LoVo (cell line): ENCODE data around the gene SLC48A1.
A peak's percentile ranks its signal among the peaks of the same experiment; 100 is the strongest.

ENCODE experiments used
- DNase-seq: peaks from one replicate; pipeline ENCODE4 v3.0.0-alpha.2; 2016; ENCODE audit warnings: low spot score

SLC48A1 gene

GRCh38 chr12:47744005-47744651 lies 28.9 kb upstream of the SLC48A1 start:
- peak; percentile 86 for DNase-seq

- no peak for DNase-seq
These were observed 28.1 kb upstream of the SLC48A1 start for GRCh38 chr12:47744778-47745436.

- no peak for DNase-seq
These were observed 27.5 kb upstream of the SLC48A1 start for GRCh38 chr12:47745485-47746041.

- no peak for DNase-seq
These were observed 27.0 kb upstream of the SLC48A1 start for GRCh38 chr12:47746073-47746472.

GRCh38 chr12:47746523-47746922 lies 26.5 kb upstream of the SLC48A1 start:
- no peak for DNase-seq

GRCh38 chr12:47747126-47747525 lies 25.9 kb upstream of the SLC48A1 start:
- DNase-seq, result no peak

- no peak for DNase-seq
These were observed 25.2 kb upstream of the SLC48A1 start for GRCh38 chr12:47747596-47748506.

- no peak for DNase-seq
These were observed 24.6 kb upstream of the SLC48A1 start for GRCh38 chr12:47748507-47748828.

GRCh38 chr12:47748899-47749298 lies 24.1 kb upstream of the SLC48A1 start:
- DNase-seq, result no peak

- no peak for DNase-seq
These were observed 22.7 kb upstream of the SLC48A1 start for GRCh38 chr12:47750229-47750798.

GRCh38 chr12:47750916-47751470 lies 22.0 kb upstream of the SLC48A1 start:
- no peak for DNase-seq

- no peak for DNase-seq
These were observed 21.5 kb upstream of the SLC48A1 start for GRCh38 chr12:47751561-47751960.

- DNase-seq, result no peak
These were observed 20.9 kb upstream of the SLC48A1 start for GRCh38 chr12:47752121-47752520.

GRCh38 chr12:47752552-47752951 lies 20.5 kb upstream of the SLC48A1 start:
- no peak for DNase-seq

- peak; percentile 40 for DNase-seq
These were observed 19.7 kb upstream of the SLC48A1 start for GRCh38 chr12:47753021-47754001.

GRCh38 chr12:47754126-47754525 lies 18.9 kb upstream of the SLC48A1 start:
- DNase-seq, result no peak

- peak; percentile 60 for DNase-seq
These were observed 18.2 kb upstream of the SLC48A1 start for GRCh38 chr12:47754881-47755280.

GRCh38 chr12:47755655-47756562 lies 17.1 kb upstream of the SLC48A1 start:
- DNase-seq, result no peak

GRCh38 chr12:47757364-47757839 lies 15.6 kb upstream of the SLC48A1 start:
- no peak for DNase-seq
